RWPE2 (cell line): ENCODE data around the gene SRL.

ENCODE experiments used
- ATAC-seq: fragments of 200-7000 bp; cut with Tn5 transposase; 3 replicates; pipeline ENCODE4 v1.9.1; 2021; ENCODE audit warnings: low read depth
- DNase-seq: peaks from one replicate; pipeline ENCODE4 v3.0.0-alpha.2; 2020; ENCODE audit warnings: low spot score
- H3K27ac ChIP-seq: fragments of 450-650 bp; 2 replicates; pipeline ENCODE4 v1.5.1; 2017; ENCODE audit warnings: mild to moderate bottlenecking; ENCODE audit not compliant: poor library complexity, severe bottlenecking
- H3K27me3 ChIP-seq: fragments of 250-450 bp; sonication (Bioruptor Pico); 2 replicates; pipeline ENCODE4 v1.5.1; 2021; ENCODE audit warnings: mild to moderate bottlenecking, moderate library complexity; ENCODE audit not compliant: insufficient read depth, poor library complexity, severe bottlenecking
- H3K36me3 ChIP-seq: fragments of 250-450 bp; sonication (Bioruptor Pico); 2 replicates; pipeline ENCODE4 v1.5.1; 2020; ENCODE audit warnings: low read depth, mild to moderate bottlenecking, moderate library complexity
- H3K4me1 ChIP-seq: fragments of 250-450 bp; sonication (Bioruptor Pico); 2 replicates; pipeline ENCODE4 v1.5.1; 2021; ENCODE audit warnings: mild to moderate bottlenecking, moderate library complexity; ENCODE audit not compliant: insufficient read depth, poor library complexity, severe bottlenecking
- H3K4me3 ChIP-seq: fragments of 250-450 bp; sonication (Bioruptor Pico); 2 replicates; pipeline ENCODE4 v1.5.1; 2021; ENCODE audit warnings: mild to moderate bottlenecking, moderate library complexity; ENCODE audit not compliant: severe bottlenecking
- H3K9me3 ChIP-seq: fragments of 250-450 bp; sonication (Bioruptor Pico); 2 replicates; pipeline ENCODE4 v1.5.1; 2021; ENCODE audit warnings: mild to moderate bottlenecking, moderate library complexity; ENCODE audit not compliant: severe bottlenecking
- CTCF ChIP-seq: fragments of 450-650 bp; IDR thresholded peaks from one replicate; pipeline ENCODE4 v1.5.1; 2017; ENCODE audit warnings: mild to moderate bottlenecking, moderate library complexity; ENCODE audit not compliant: poor library complexity, severe bottlenecking

The SRL gene

DNA sequence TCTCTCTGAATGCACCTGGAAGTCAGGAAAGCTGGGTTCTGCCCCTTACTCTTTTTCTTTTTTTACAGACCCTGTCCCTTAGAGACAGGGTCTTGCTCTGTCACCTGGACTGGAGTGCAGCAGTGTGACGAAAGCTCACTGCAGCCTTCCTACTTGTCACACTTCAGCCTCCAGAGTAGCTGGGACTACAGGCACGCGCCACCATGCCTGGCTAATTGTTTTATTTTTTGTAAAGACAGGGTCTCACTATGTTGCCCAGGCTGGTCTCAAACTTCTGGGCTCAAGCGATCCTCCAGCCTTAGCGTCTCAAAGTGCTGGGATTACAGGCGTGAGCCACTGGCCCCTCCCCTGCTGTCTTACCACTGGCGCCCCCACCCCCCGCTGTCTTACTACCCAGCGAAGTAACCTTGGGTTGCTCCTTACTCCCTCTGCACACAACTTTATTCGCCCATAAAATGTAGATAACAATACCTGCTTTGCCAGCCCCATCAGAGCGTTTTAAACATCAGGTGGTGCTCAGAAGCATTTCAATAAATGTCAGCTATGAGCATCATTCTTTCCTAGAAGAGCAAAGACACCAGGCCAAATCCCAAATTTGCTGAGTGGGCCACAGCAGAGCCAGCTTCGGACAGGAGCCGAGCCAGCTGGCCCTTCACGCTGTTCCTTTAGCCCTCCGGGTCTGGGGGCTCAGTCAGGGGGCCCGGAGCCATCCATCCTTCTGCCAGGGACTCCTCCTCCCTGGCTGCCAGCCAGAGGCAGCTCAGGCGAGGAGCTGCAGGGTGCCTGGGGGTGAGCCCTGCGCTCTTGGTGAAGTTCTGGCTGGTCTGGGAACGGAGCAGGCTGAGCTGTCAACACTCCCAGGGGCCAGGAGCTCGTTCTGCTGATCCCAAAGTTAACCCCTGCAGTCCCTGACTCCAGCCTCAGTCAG, 24.4 kb downstream of the SRL start:
- no peak for ATAC-seq

GRCh38 chr16:4216596-4216995, 25.3 kb downstream of the SRL start:
- Histone ChIP-seq H3K27ac (no peak overlapping the region), H3K36me3 (no peaks in the 10 kb centered on the region), H3K27me3 (no peaks in the 10 kb centered on the region), H3K9me3 (no peaks in the 10 kb centered on the region), H3K4me3 (no peak overlapping the region), H3K4me1 (peaks cover 10% of the 10 kb centered on the region)
- TF ChIP-seq CTCF, result no peak
- DNase-seq, result no peak
- ATAC-seq, result no peak

More for the DNA sequence above, 24.4 kb downstream of the SRL start:
- no peak for DNase-seq
- no peaks in the 10 kb centered on the region for H3K9me3 ChIP-seq
- H3K4me3 ChIP-seq, result no peak overlapping the region
- no peak overlapping the region for H3K27ac ChIP-seq
- H3K4me1 ChIP-seq, result peaks cover 10% of the 10 kb centered on the region
- no peaks in the 10 kb centered on the region for H3K27me3 ChIP-seq
- H3K36me3 ChIP-seq, result no peaks in the 10 kb centered on the region
- TF ChIP-seq CTCF, result no peak

- ATAC-seq, result no peak
Measured at GRCh38 chr16:4215106-4215505, 26.8 kb downstream of the SRL start.

GRCh38 chr16:4214215-4214621, 27.7 kb downstream of the SRL start:
- Histone ChIP-seq H3K27ac (peak overlapping the region; percentile 59), H3K4me1 (peaks cover 10% of the 10 kb centered on the region), H3K4me3 (no peak overlapping the region), H3K36me3 (no peaks in the 10 kb centered on the region), H3K9me3 (no peaks in the 10 kb centered on the region), H3K27me3 (no peaks in the 10 kb centered on the region)
- ATAC-seq, result peak; percentile 97
- no peak for DNase-seq
- TF ChIP-seq CTCF, result no peak

More at GRCh38 chr16:4215106-4215505, 26.8 kb downstream of the SRL start:
- TF ChIP-seq CTCF, result no peak
- Histone ChIP-seq H3K4me1 (peaks cover 10% of the 10 kb centered on the region), H3K27me3 (no peaks in the 10 kb centered on the region), H3K9me3 (no peaks in the 10 kb centered on the region), H3K27ac (no peak overlapping the region), H3K4me3 (no peak overlapping the region), H3K36me3 (no peaks in the 10 kb centered on the region)
- DNase-seq, result no peak

DNA sequence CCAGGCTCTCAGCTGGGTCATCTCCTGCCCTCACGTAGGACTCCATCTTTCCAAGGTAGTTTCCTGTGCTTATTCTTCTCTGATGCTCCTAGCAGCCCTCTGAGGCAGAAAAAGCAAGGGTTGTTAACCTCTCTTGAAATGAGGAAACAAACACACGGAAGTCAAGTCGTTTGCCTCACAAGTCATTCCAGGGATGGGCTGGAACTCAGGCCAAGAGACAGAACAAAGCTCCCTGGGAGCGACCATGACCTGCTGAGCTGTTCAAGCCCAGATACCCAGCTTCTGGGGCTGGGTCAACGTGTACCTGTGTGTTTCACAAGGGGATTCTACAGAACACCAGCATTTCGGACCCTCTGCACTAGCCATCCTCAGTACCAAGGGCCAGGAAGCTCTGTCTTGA, 28.1 kb downstream of the SRL start:
- Histone ChIP-seq H3K4me3 (no peak overlapping the region), H3K27me3 (no peaks in the 10 kb centered on the region), H3K9me3 (no peaks in the 10 kb centered on the region), H3K27ac (peak overlapping the region; percentile 59), H3K36me3 (no peaks in the 10 kb centered on the region), H3K4me1 (peaks cover 10% of the 10 kb centered on the region)
- DNase-seq (no peak), ATAC-seq (no peak)
- TF ChIP-seq CTCF, result no peak
